GM13977 (cell line): Measurements from ENCODE around the gene ZNF428.
"Not testable (repeated sequence)": the region's sequence is repeated elsewhere in the genome, so short reads cannot be mapped to it uniquely, and the experiment has no call there.

Experiments
- DNase-seq: peaks from one replicate; pipeline ENCODE4 v3.0.0; 2012; ENCODE audit warnings: low spot score
- in situ Hi-C: fragments of 300-500 bp; cut with MboI; formaldehyde crosslinking; loops from one replicate; pipeline ENCODE4 v1.12.0; 2022; ENCODE audit warnings: low sequenced_read_pairs, low pct_unique_long_range_greater_than_20kb, mixed read lengths, inconsistent platforms; ENCODE audit not compliant: unreplicated experiment
- TF ChIP-seq, protein P1 (sequence below): IDR thresholded peaks from 2 replicates; pipeline ENCODE4 v1.5.1; 2012; ENCODE audit warnings: mild to moderate bottlenecking, control low read depth; ENCODE audit not compliant: insufficient read depth; ENCODE audit errors: extremely low read depth, missing control alignments

ZNF428 gene

DNA sequence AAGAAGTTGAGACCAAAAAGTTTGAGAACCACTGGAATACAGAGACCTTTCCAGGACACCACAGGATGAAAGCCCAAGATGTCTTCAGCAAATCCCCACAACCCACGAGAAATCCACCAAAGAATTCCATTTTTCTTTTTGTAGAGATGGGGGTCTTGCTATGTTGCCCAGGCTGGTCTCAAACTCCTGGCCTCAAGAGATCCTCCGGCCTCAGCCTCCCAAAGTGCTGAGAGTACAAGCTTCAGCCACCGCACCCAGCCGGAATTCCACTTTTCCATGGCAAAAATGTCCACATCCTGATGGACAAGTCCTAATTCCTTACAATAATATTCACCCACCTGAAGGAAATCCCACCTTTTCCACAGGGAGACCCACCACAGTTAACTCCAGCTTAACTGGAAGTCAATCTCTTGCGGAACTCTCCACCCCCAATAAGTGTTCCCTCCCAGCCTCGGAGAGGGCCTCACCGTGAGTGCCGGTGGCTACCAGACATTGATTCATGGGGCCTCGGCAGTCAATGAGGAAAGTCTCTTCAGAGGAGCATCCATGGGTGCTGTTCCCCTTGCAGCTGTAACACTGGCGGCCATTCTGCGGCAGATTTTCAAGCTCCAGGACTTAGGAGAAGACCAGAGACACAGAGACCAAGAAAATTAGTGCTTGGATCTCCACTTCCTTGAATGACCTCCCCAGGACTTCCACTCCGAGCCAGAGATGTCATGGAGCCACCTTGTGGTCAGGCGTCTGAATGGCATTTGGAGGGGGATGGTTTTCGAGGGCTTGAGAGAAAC is 32.5 kb upstream of the ZNF428 start:
- in situ Hi-C loops = no loop called here
- DNase-seq = peak; percentile 64
- TF ChIP-seq, protein P1, sequence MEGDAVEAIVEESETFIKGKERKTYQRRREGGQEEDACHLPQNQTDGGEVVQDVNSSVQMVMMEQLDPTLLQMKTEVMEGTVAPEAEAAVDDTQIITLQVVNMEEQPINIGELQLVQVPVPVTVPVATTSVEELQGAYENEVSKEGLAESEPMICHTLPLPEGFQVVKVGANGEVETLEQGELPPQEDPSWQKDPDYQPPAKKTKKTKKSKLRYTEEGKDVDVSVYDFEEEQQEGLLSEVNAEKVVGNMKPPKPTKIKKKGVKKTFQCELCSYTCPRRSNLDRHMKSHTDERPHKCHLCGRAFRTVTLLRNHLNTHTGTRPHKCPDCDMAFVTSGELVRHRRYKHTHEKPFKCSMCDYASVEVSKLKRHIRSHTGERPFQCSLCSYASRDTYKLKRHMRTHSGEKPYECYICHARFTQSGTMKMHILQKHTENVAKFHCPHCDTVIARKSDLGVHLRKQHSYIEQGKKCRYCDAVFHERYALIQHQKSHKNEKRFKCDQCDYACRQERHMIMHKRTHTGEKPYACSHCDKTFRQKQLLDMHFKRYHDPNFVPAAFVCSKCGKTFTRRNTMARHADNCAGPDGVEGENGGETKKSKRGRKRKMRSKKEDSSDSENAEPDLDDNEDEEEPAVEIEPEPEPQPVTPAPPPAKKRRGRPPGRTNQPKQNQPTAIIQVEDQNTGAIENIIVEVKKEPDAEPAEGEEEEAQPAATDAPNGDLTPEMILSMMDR = peak; percentile 67

DNA sequence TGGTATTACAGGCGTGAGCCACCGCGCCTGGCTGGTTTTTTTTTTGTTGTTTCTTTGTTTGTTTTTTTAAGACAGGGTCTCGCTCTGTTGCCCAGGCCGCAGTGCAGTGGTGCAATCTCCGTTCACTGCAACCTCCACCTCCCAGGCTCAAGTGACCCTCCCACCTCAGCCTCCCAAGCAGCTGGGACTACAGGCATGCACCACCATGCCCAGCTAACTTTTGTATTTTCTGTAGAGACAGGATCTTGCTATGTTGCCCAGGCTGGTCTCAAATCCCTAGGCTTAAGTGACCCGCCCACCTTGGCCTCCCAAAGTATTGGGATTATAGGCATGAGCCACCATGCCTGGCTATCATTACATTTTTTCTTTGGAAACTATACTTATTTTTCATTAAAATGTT is 30.8 kb upstream of the ZNF428 start:
- in situ Hi-C loops, DNase-seq: not testable (repeated sequence)

DNA sequence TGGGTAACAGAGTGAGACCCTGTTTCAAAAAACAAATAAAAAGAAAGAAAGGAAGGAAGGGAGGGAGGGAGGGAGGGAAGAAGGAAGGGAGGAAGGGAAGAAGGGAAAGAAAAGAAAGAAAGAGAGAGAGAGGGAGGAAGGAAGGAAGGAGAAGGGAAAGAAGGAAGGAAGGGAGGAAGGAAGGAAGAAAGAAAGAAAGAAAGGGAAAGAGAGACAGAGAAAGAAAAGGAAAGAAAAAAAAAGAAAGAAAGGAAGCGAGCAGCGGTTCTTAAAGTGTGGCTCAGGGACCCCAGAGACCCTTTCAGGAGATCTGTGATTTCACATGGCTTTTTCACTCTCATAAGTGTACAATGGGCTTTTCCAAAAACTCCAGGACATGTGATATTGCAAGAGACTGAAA is 30.1 kb upstream of the ZNF428 start:
- DNase-seq = no peak
- TF ChIP-seq, protein P1 = no peak
- in situ Hi-C loops = no loop called here

DNA sequence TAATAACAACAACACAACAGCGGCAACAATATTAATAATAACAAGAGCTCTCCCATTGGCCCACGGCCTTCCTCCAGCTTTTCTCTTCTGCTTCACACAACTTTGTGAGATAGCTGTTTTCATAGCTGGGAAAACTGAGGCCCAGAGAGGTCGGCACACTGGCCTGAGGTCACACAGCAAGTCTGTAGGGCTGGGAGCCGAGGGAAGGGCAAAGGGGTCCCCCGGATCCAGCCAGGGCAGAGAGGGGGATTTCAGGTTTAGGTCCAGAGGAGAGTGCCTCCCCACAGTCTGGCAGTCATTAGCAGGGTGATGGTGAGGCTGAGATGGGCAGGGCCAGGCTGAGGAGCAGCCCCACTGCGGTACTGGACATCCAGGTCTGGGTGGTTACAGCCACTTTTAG is 29.2 kb upstream of the ZNF428 start:
- DNase-seq = no peak
- in situ Hi-C loops = no loop called here
- TF ChIP-seq, protein P1 = no peak

DNA sequence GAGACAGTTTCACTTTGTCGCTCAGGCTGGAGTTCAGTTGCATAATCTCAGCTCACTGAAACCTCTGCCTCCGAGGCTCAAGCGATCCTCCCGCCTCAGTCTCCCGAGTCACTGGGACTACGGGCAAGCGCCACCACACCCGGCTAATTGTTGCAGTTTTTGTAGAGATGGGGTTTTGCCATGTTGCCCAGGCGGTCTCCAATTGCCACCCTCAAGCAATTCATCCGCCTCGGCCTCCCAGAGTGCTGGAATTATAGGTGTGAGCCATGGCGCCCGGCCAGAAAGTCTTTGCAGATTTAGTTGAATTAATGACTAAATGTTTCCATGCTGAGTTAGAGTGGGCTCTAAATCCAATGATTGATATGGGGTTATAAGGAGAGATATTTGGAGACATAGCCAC is 24.8 kb upstream of the ZNF428 start:
- no peak for DNase-seq
- TF ChIP-seq, protein P1 = no peak
- in situ Hi-C loops = no loop called here

DNA sequence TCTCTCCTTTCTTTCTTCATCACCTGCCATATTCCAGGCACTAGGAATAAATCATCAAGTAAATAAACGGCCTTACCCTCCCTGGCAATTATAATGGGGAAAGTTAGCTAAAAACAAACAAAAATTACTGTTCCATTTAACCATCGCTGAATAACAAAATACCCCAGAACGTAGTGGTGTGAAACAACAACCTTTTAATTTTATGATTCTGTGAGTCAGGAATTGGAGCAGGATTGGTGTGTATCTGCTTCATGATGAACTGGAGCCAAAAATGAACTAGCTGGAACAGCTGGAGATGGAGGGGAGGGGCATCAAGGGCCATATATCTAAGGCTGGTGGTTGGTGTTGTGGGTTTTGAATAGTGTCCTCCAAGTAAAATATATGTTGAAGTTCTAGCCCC is 23.9 kb upstream of the ZNF428 start:
- in situ Hi-C loops = no loop called here
- no peak for DNase-seq
- TF ChIP-seq, protein P1 = no peak

DNA sequence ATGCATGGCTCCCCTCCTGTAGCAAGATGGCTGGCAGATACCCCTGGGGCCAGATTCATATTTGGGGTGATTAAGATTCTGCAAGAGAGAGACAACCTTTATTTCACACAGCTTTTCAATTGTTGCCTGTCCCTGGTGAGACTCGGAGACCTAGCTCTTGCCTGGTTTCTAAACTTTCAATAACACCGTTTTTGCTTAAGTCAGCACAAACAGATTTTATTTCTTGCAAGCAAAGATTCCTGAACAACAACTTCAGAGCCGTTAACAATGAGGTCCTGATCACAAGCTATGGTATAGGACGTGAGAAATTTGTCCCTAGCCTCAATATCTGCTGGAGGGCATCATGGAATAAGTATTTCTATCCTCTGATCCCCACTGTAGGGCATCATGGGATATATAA is 23.1 kb upstream of the ZNF428 start:
- in situ Hi-C loops = no loop called here
- DNase-seq = no peak
- TF ChIP-seq, protein P1 = no peak
